Keratinocyte (primary cell): ENCODE results near the gene NAGA. TPM values are rescaled to one million over a fixed set of nuclear protein-coding genes. Genes with fewer than 3 reads are reported as not detected.
"Not testable (repeated sequence)": the region's sequence is repeated elsewhere in the genome, so short reads cannot be mapped to it uniquely, and the experiment has no call there.

Experiments
- DNase-seq: peaks from one replicate; pipeline ENCODE4 v3.0.0-alpha.2; 2011; ENCODE audit warnings: low read depth, missing footprints, low spot score
- FAIRE-seq: peaks from 2 replicates; lab custom pipeline; 2011; peaks lifted over from hg19 to GRCh38; lab: Jason Lieb, UNC
- H2AFZ ChIP-seq: 2 replicates; pipeline ENCODE4 v1.6.0; 2012; ENCODE audit warnings: low read length, control low read depth, inconsistent platforms; ENCODE audit not compliant: control insufficient read depth
- H3K27ac ChIP-seq: 2 replicates; pipeline ENCODE4 v1.5.1; 2011; ENCODE audit warnings: low read length; ENCODE audit not compliant: control insufficient read depth, insufficient read depth
- H3K27me3 ChIP-seq: 3 replicates; pipeline ENCODE4 v1.6.0; 2011; ENCODE audit warnings: low read length; ENCODE audit not compliant: control insufficient read depth, insufficient read depth; ENCODE audit errors: extremely low read depth
- H3K36me3 ChIP-seq, 2 experiments: 2 replicates in 1 of 2; 3 replicates in 1 of 2; pipeline ENCODE4 v1.5.1; 2011; ENCODE audit warnings: low read length in 2 of 2, mild to moderate bottlenecking in 1 of 2; ENCODE audit not compliant: control insufficient read depth in 2 of 2, insufficient read depth in 2 of 2; ENCODE audit errors: extremely low read depth in 1 of 2
- H3K4me1 ChIP-seq: 3 replicates; pipeline ENCODE4 v1.5.1; 2011; ENCODE audit warnings: low read length; ENCODE audit not compliant: control insufficient read depth, insufficient read depth; ENCODE audit errors: extremely low read depth
- H3K4me2 ChIP-seq: 3 replicates; pipeline ENCODE4 v1.6.0; 2011; ENCODE audit warnings: low read depth, low read length; ENCODE audit not compliant: control insufficient read depth, insufficient read depth; ENCODE audit errors: extremely low read depth
- H3K4me3 ChIP-seq, 3 experiments: fragments of 200-600 bp in 1 of 3; sonication (generic) in 1 of 3; 2 replicates in 2 of 3; 3 replicates in 1 of 3; pipeline ENCODE4 v1.5.1; 2011 to 2016; ENCODE audit warnings: low read length in 3 of 3, mild to moderate bottlenecking in 3 of 3, control low read depth in 2 of 3, inconsistent platforms in 1 of 3, low read depth in 1 of 3, mixed read lengths in 1 of 3, mixed run types in 1 of 3, moderate library complexity in 1 of 3; ENCODE audit not compliant: control insufficient read depth in 2 of 3, insufficient read depth in 2 of 3; ENCODE audit errors: extremely low read depth in 1 of 3
- H3K79me2 ChIP-seq: 2 replicates; pipeline ENCODE4 v1.6.0; 2012; ENCODE audit warnings: low read length; ENCODE audit not compliant: control insufficient read depth, insufficient read depth
- H3K9ac ChIP-seq: 3 replicates; pipeline ENCODE4 v1.6.0; 2011; ENCODE audit warnings: low read length; ENCODE audit not compliant: control insufficient read depth, insufficient read depth; ENCODE audit errors: extremely low read depth
- H3K9me1 ChIP-seq: 3 replicates; pipeline ENCODE4 v1.6.0; 2011; ENCODE audit warnings: low read length; ENCODE audit not compliant: control insufficient read depth, insufficient read depth; ENCODE audit errors: extremely low read depth
- H3K9me3 ChIP-seq: 2 replicates; pipeline ENCODE4 v1.5.1; 2012; ENCODE audit warnings: low read depth, low read length; ENCODE audit not compliant: control insufficient read depth
- H4K20me1 ChIP-seq: 3 replicates; pipeline ENCODE4 v1.6.0; 2011; ENCODE audit warnings: low read length; ENCODE audit not compliant: control insufficient read depth, insufficient read depth; ENCODE audit errors: extremely low read depth
- CTCF ChIP-seq, 3 experiments: IDR thresholded peaks in 1 of 3; conservative IDR thresholded peaks in 1 of 3; optimal IDR thresholded peaks in 1 of 3; 2 replicates in 2 of 3; 3 replicates in 1 of 3; pipeline versions ENCODE3 to v1.5.1; 2011; ENCODE audit warnings: low read length in 3 of 3, mild to moderate bottlenecking in 3 of 3, moderate library complexity in 2 of 3, control low read depth in 1 of 3, inconsistent platforms in 1 of 3; ENCODE audit not compliant: insufficient read depth in 2 of 3; ENCODE audit errors: extremely low read depth in 1 of 3
- EZH2 ChIP-seq: IDR thresholded peaks from one replicate; pipeline ENCODE4 v1.6.1; 2012; ENCODE audit warnings: inconsistent platforms, mild to moderate bottlenecking, low read length, moderate library complexity
- dilution Hi-C: fragments of 300-500 bp; cut with MboI; formaldehyde crosslinking; loops from one replicate; pipeline ENCODE4 v1.7.0; 2020; ENCODE audit warnings: low sequenced_read_pairs; ENCODE audit not compliant: extremely low pct_ligation_motif_present
- polyA plus RNA-seq, 5 experiments: library from polyadenylated mRNA; depleted of rRNA in 3 of 5; stranded (reverse) in 3 of 5; stranded (forward) in 1 of 5; unstranded in 1 of 5; fragments of >200 nt; gene quantifications; 1 replicate in 1 of 5; 2 replicates in 3 of 5; 3 replicates in 1 of 5; pipeline versions ENCODE4 v1.2.1 to v1.2.3, GENCODE V29; 2011 to 2012; ENCODE audit warnings: missing spikeins in 2 of 5, low read depth in 1 of 5, low replicate concordance in 1 of 5

The NAGA gene
- polyA plus RNA-seq, 1 donor (not counting 4 experiments of a cell fraction or from before 2014, with no cell fraction given) = 17.0 TPM

GRCh38 chr22:42108848-42109247, 38.2 kb upstream of the NAGA start:
- Histone ChIP-seq H3K4me3 (no peak overlapping the region), H3K9ac (no peak overlapping the region), H3K4me2 (no peak overlapping the region), H3K9me1 (no peaks in the 10 kb centered on the region), H4K20me1 (no peaks in the 10 kb centered on the region), H3K4me1 (no peaks in the 10 kb centered on the region), H2AFZ (no peak overlapping the region), H3K36me3 (no peaks in the 10 kb centered on the region), H3K9me3 (no peaks in the 10 kb centered on the region), H3K27me3 (no peaks in the 10 kb centered on the region), H3K27ac (no peak overlapping the region), H3K79me2 (no peaks in the 10 kb centered on the region)
- no peak for TF ChIP-seq EZH2
- TF ChIP-seq CTCF (optimal IDR thresholded peaks at IDR 0.05 in 1 of 3, IDR thresholded peaks at IDR 0.05 in 1 of 3, conservative IDR thresholded peaks at IDR 0.05 in 1 of 3; ENCODE audit: extremely low read depth in 1 of 3, insufficient read depth in 2 of 3, low read length in 3 of 3) = no peak
- peak; percentile 71 for FAIRE-seq
- dilution Hi-C loops = no loop called here
- no peak for DNase-seq

GRCh38 chr22:42104332-42104860, 33.8 kb upstream of the NAGA start:
- H2AFZ ChIP-seq, H3K9ac ChIP-seq, H3K27me3 ChIP-seq, H3K4me1 ChIP-seq, H3K9me1 ChIP-seq, H3K9me3 ChIP-seq, H4K20me1 ChIP-seq, H3K4me3 ChIP-seq, dilution Hi-C loops, H3K36me3 ChIP-seq, FAIRE-seq, DNase-seq, H3K4me2 ChIP-seq, H3K27ac ChIP-seq, H3K79me2 ChIP-seq: not testable (repeated sequence)

DNA sequence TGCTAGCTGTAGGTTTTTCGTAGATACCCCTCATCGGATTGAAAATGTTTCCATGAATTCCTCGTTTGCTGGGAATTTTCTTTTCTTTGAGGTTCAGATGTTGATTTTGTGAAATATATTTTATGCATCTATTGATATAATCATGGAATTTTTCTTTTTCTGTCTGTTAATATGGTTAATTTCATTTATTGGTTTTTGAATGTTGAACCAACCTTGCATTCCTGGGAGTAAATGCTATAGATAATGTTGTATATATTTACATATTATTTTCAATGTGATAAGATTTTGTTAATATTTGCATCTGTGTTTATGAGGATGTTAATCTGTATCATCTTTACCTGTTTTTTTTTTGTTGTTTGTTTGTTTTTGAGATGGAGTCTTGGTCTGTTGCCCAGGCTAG, 30.6 kb upstream of the NAGA start:
- dilution Hi-C loops = no loop called here

More for the DNA sequence above, 30.6 kb upstream of the NAGA start:
- no peak for DNase-seq
- Histone ChIP-seq H3K27me3 (no peaks in the 10 kb centered on the region), H3K4me3 (no peak overlapping the region), H3K4me1 (no peaks in the 10 kb centered on the region), H3K9me3 (peaks cover 2% of the 10 kb centered on the region), H3K4me2 (no peak overlapping the region), H3K9me1 (no peaks in the 10 kb centered on the region), H3K36me3 (no peaks in the 10 kb centered on the region), H3K9ac (no peak overlapping the region), H3K79me2 (no peaks in the 10 kb centered on the region), H3K27ac (no peak overlapping the region), H2AFZ (no peak overlapping the region), H4K20me1 (no peaks in the 10 kb centered on the region)
- TF ChIP-seq CTCF (optimal IDR thresholded peaks at IDR 0.05 in 1 of 3, IDR thresholded peaks at IDR 0.05 in 1 of 3, conservative IDR thresholded peaks at IDR 0.05 in 1 of 3; ENCODE audit: extremely low read depth in 1 of 3, insufficient read depth in 2 of 3, low read length in 3 of 3) (no peak), EZH2 (no peak)
- no peak for FAIRE-seq
